Right lobe of liver (tissue), 6 donors: ENCODE data around the gene HS1BP3. TPM values are rescaled to one million over a fixed set of nuclear protein-coding genes. Genes with fewer than 3 reads are reported as not detected.

ENCODE experiments used
- ATAC-seq, 4 donors: fragments of 200-7000 bp; cut with Tn5 transposase; one replicate each; pipeline ENCODE4 v1.9.1; 2020; ENCODE audit warnings: mild to moderate bottlenecking in 4 of 4, moderate library complexity in 4 of 4
- DNase-seq, 3 donors: peaks; one replicate each; pipeline ENCODE4 v3.0.0-alpha.2; 2020
- H3K27ac ChIP-seq, 3 donors: fragments of 200-600 bp; one replicate each; pipeline ENCODE4 v1.8.0; 2022
- H3K27me3 ChIP-seq, 2 donors: fragments of 200-600 bp; one replicate each; pipeline ENCODE4 v1.8.0; 2022
- H3K36me3 ChIP-seq, 4 donors: fragments of 200-600 bp; sonication (generic) in 1 of 4; one replicate each; pipeline versions ENCODE4 v1.5.1 to v1.8.0; 2017 to 2022; ENCODE audit warnings: control low read depth in 1 of 4
- H3K4me1 ChIP-seq, 4 donors: fragments of 200-600 bp; sonication (generic) in 1 of 4; one replicate each; pipeline versions ENCODE4 v1.5.1 to v1.8.0; 2017 to 2022; ENCODE audit warnings: control low read depth in 1 of 4
- H3K4me3 ChIP-seq, 3 donors: fragments of 200-600 bp; one replicate each; pipeline ENCODE4 v1.8.0; 2022
- H3K9me3 ChIP-seq, 4 donors: fragments of 200-600 bp; sonication (generic) in 1 of 4; one replicate each; pipeline versions ENCODE4 v1.5.1 to v1.8.0; 2017 to 2022; ENCODE audit warnings: control low read depth in 1 of 4
- POLR2A ChIP-seq: fragments of 450-650 bp; IDR thresholded peaks from one replicate; pipeline ENCODE4 v1.6.1; 2017; ENCODE audit warnings: antibody characterized with exemption, mild to moderate bottlenecking
- WGBS: methylation state at CpG from one replicate; pipeline ENCODE4 v1.1.6; 2018; ENCODE audit warnings: low coverage, low lambda C conversion rate; ENCODE audit not compliant: insufficient coverage; ENCODE audit errors: missing lambda C conversion rate; 5-methylcytosine and 5-hydroxymethylcytosine counted together
- intact Hi-C, 2 donors: fragments of 100-400 bp; cut with DNase I; formaldehyde crosslinking; loops; one replicate each; pipeline versions ENCODE4 v1.11.2 to v1.14.1; 2022
- total RNA-seq, 6 experiments: library from RNA; depleted of rRNA in 2 of 6; stranded (reverse); fragments of >200 nt in 2 of 6; fragmentation: NEBNext Ultra II Directional in 3 of 6; extraction: Animal tissue kit (Norgen Biotek cat#: 25700) in 3 of 6; gene quantifications; one replicate each; pipeline versions ENCODE4 v1.1.0 to v1.2.4, GENCODE V29; 2016 to 2023
- TF ChIP-seq, protein P1 (sequence below), 4 donors: fragments of 200-600 bp in 3 of 4; fragments of 450-650 bp in 1 of 4; IDR thresholded peaks; one replicate each; pipeline versions ENCODE4 v1.5.1 to v1.8.0; 2016 to 2022; ENCODE audit warnings: antibody characterized with exemption in 4 of 4, mild to moderate bottlenecking in 2 of 4
- donor health status: DM: no; HTN: yes; CAD: no.
- donor health status: DM: no; HTN: no; CAD: no.
- donor health status: DM: no; HTN: no; CAD: no.
- donor health status: DM: no; HTN: yes; CAD: no.
- donor health status: DM: no; HTN: yes; CAD: no.

HS1BP3 gene
- total RNA-seq, 6 experiments from 2014 or later, result 17.5 to 34.7 (median 20.2) TPM

DNA sequence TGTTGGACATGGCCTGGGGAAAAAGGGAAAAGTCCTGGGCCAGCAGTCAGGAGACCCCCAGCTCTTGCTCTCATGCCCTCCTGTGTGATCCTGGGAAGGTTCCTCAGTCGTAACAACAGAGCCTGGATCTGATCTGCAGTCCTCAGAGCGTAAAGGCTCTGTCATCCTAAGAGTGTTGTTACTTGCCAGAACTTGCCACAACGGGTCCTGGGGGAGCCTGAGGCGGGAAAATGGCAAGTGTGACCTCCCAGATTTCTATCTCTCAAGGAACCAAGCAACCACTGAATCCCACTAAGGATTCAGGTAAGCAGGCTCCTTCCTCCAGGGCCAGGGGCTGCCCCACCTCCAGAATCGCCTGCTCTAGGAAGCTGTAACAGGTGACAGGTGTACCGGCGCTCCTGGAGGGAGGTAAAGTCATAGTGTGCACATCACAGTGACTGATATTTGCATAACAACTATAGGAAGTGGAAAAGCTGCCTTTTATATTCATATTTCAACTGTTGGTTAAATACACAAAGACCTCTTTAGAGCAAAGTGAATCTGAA is 18.4 kb downstream of the HS1BP3 start:
- WGBS, result 80% methylated on average over 2 of the region's 7 CpGs
- Histone ChIP-seq H3K36me3 (no peaks in the 10 kb centered on the region), H3K4me3 (no peak overlapping the region), H3K4me1 (peaks cover 0 to 36% (median 12%) of the 10 kb centered on the region in 4 donors), H3K9me3 (no peaks in the 10 kb centered on the region), H3K27ac (no peak overlapping the region), H3K27me3 (no peaks in the 10 kb centered on the region)
- peak in 1 of 3 donors; percentile 12 for DNase-seq
- ATAC-seq, result no peak
- TF ChIP-seq POLR2A, result no peak
- TF ChIP-seq, protein P1, sequence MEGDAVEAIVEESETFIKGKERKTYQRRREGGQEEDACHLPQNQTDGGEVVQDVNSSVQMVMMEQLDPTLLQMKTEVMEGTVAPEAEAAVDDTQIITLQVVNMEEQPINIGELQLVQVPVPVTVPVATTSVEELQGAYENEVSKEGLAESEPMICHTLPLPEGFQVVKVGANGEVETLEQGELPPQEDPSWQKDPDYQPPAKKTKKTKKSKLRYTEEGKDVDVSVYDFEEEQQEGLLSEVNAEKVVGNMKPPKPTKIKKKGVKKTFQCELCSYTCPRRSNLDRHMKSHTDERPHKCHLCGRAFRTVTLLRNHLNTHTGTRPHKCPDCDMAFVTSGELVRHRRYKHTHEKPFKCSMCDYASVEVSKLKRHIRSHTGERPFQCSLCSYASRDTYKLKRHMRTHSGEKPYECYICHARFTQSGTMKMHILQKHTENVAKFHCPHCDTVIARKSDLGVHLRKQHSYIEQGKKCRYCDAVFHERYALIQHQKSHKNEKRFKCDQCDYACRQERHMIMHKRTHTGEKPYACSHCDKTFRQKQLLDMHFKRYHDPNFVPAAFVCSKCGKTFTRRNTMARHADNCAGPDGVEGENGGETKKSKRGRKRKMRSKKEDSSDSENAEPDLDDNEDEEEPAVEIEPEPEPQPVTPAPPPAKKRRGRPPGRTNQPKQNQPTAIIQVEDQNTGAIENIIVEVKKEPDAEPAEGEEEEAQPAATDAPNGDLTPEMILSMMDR (IDR thresholded peaks at IDR 0.05), result no peak
- intact Hi-C loops, result no loop called here

DNA sequence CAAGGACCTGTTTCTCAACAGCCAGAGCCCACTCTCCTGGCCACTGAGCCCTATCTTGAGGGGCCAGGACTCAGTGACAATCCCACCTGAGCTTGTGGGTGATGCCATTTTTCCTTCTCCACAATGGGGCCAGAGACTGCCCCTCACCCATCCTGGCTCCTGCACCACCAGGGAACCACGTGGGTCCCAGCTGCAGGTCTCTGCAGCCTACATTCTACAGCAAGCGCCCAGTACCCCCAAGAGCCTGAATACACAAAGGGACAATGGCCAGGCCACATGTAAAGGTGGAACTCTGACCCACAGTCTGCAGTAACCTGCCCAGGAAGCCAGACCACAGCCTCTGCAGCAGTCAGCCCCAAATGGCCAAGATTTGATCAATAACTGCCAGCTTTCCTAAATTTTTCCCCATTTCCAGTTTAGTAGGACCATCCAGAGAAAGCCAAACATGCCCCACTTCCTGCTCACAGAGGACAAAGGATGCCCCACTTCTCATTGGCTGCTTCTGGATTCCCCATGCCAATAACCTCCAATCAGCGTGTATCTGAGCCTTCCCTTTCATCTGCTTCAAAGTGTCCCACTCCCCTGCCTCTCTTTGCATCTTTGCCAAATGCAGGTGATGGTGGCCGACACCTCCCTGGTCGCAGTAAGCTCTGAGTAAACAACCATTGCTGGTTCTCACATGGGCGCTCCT is 19.1 kb downstream of the HS1BP3 start:
- no peak for TF ChIP-seq POLR2A
- TF ChIP-seq, protein P1 (IDR thresholded peaks at IDR 0.05), result no peak
- Histone ChIP-seq H3K4me1 (peaks cover 0 to 28% (median 10%) of the 10 kb centered on the region in 4 donors), H3K36me3 (no peaks in the 10 kb centered on the region), H3K27ac (no peak overlapping the region), H3K27me3 (no peaks in the 10 kb centered on the region), H3K9me3 (no peaks in the 10 kb centered on the region), H3K4me3 (no peak overlapping the region)
- no peak for ATAC-seq
- intact Hi-C loops, result no loop called here
- DNase-seq, result peak in 1 of 3 donors; percentile 12
- WGBS, result 100% methylated on average over 3 of the region's 6 CpGs

DNA sequence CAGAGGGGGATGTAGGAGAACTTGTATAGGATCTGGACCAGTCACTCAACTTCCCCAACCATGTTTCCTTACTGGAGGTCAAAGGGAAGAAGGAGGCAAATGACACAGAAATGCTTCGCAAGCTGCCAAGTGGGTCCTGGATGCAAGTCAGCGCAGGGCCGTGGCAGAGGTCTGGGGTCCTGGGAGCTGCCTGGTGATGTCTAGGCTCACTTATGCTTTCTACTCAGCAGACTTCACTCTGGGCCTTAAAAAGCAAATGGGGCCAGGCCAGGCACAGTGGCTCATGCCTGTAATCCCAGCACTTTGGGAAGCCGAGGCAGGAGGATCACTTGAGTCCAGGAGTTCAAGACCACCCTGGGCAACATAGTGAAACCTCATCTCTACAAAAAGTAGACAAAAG is 19.9 kb downstream of the HS1BP3 start:
- H3K27ac ChIP-seq, result no peak overlapping the region
- ATAC-seq, result no peak
- H3K36me3 ChIP-seq, result no peaks in the 10 kb centered on the region
- H3K9me3 ChIP-seq, result no peaks in the 10 kb centered on the region
- intact Hi-C loops, result no loop called here
- TF ChIP-seq POLR2A, result no peak
- H3K4me3 ChIP-seq, result no peak overlapping the region
- WGBS, result no CpG with 5 or more reads among the region's 4 CpGs
- H3K4me1 ChIP-seq, result peaks cover 0 to 24% (median 9%) of the 10 kb centered on the region in 4 donors
- no peaks in the 10 kb centered on the region for H3K27me3 ChIP-seq
- DNase-seq, result peak in 1 of 3 donors; percentile 15

- no peaks in the 10 kb centered on the region for H3K27me3 ChIP-seq
- DNase-seq, result peak in 1 of 3 donors; percentile 49
- intact Hi-C loops, result no loop called here
- peaks cover 0 to under 1% (median 0%) of the 10 kb centered on the region in 4 donors for H3K36me3 ChIP-seq
- no peak overlapping the region for H3K27ac ChIP-seq
- H3K4me3 ChIP-seq, result no peak overlapping the region
- no peaks in the 10 kb centered on the region for H3K9me3 ChIP-seq
- WGBS, result 80% methylated on average over 1 of the region's 12 CpGs
- TF ChIP-seq POLR2A, result no peak
- TF ChIP-seq, protein P1 (IDR thresholded peaks at IDR 0.05), result no peak
- peaks cover 0 to 14% (median 3%) of the 10 kb centered on the region in 4 donors for H3K4me1 ChIP-seq
- ATAC-seq, result no peak
These were observed 21.2 kb downstream of the HS1BP3 start for GRCh38 chr2:20629581-20630171.

DNA sequence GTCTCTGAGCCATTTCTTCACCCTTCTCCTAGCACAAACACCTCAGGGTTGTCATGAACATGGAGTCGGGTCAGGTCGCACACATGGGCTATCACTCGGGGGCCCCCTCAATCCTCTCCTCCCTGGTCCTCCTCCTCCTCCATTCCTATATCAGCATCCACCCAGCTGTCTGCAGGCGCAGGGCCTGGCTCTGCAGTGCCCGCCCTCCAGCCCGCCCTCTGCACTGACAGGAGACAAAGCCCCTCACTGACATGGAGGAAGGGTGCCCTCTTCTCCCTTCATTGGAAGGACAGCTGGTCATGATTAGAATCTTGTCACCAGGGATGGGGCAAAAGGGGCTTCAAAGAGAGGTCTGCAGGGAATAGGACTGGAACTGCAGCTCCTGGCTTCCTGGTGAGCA is 21.7 kb downstream of the HS1BP3 start:
- Histone ChIP-seq H3K9me3 (no peaks in the 10 kb centered on the region), H3K27me3 (no peaks in the 10 kb centered on the region), H3K27ac (no peak overlapping the region), H3K4me1 (peaks cover 0 to 9% (median under 1%) of the 10 kb centered on the region in 4 donors), H3K4me3 (no peak overlapping the region), H3K36me3 (peaks cover 0 to 6% (median under 1%) of the 10 kb centered on the region in 4 donors)
- DNase-seq (peak in 1 of 3 donors; percentile 17), ATAC-seq (no peak)
- intact Hi-C loops, result no loop called here
- no peak for TF ChIP-seq POLR2A
- TF ChIP-seq, protein P1 (IDR thresholded peaks at IDR 0.05), result no peak
- WGBS, result 83% methylated on average over 2 of the region's 6 CpGs
